Panc1 (cell line): ENCODE measurements around the gene SEC14L5. TPM values are rescaled to one million over a fixed set of nuclear protein-coding genes. Genes with fewer than 3 reads are reported as not detected.

Source experiments
- ATAC-seq: fragments of 200-7000 bp; cut with Tn5 transposase; 2 replicates; pipeline ENCODE4 v1.9.1; 2020; ENCODE audit warnings: mild to moderate bottlenecking, moderate library complexity
- BruUV-seq: library from RNA; stranded (reverse); fragments of 400-500 nt; replicated peaks from 2 replicates; lab custom pipeline; 2021; lab: Mats Ljungman, UMichigan
- CTCF ChIA-PET: fragments of 300-600 bp; sonication (Branson Sonifier 250); formaldehyde crosslinking; loops from one replicate; lab custom pipeline; 2022; ENCODE audit warnings: antibody characterized with exemption; lab: Charles Lee
- POLR2A ChIA-PET: fragments of 300-600 bp; sonication (Branson Sonifier 250); formaldehyde crosslinking; loops from one replicate; lab custom pipeline; 2022; ENCODE audit warnings: antibody characterized with exemption; lab: Charles Lee
- DNase-seq: peaks from one replicate; pipeline ENCODE4 v3.0.0-alpha.2; 2010; ENCODE audit warnings: low read depth, low spot score
- H3K27ac ChIP-seq: 2 replicates; pipeline ENCODE4 v1.5.1; 2011; ENCODE audit warnings: mild to moderate bottlenecking, low read length, inconsistent platforms
- H3K27me3 ChIP-seq: fragments of 200-500 bp; sonication (Bioruptor generic); 2 replicates; pipeline ENCODE4 v1.6.0; 2014; ENCODE audit warnings: low read length, inconsistent platforms; ENCODE audit not compliant: control insufficient read depth, insufficient read depth
- H3K36me3 ChIP-seq: fragments of 200-500 bp; sonication (Bioruptor generic); 2 replicates; pipeline ENCODE4 v1.5.1; 2014; ENCODE audit warnings: inconsistent platforms, mild to moderate bottlenecking, low read length, moderate library complexity; ENCODE audit not compliant: control insufficient read depth, insufficient read depth
- H3K4me1 ChIP-seq: 2 replicates; pipeline ENCODE4 v1.5.1; 2011; ENCODE audit warnings: inconsistent platforms, mild to moderate bottlenecking, low read length, moderate library complexity; ENCODE audit not compliant: control insufficient read depth, insufficient read depth
- H3K4me3 ChIP-seq, 2 experiments: 2 replicates each; pipeline ENCODE4 v1.5.1; 2011 to 2012; ENCODE audit warnings: low read depth in 2 of 2, low read length in 2 of 2, mild to moderate bottlenecking in 2 of 2, inconsistent platforms in 1 of 2, moderate library complexity in 1 of 2
- H3K9me3 ChIP-seq: fragments of 200-500 bp; sonication (Bioruptor generic); 2 replicates; pipeline ENCODE4 v1.5.1; 2014; ENCODE audit warnings: low read depth, mild to moderate bottlenecking, inconsistent platforms, low read length, moderate library complexity; ENCODE audit not compliant: control insufficient read depth, insufficient read depth
- CTCF ChIP-seq: fragments of 450-650 bp; IDR thresholded peaks from 2 replicates; pipeline ENCODE4 v1.5.1; 2017; ENCODE audit warnings: mild to moderate bottlenecking
- POLR2AphosphoS5 ChIP-seq: IDR thresholded peaks from 2 replicates; pipeline ENCODE4 v1.6.1; 2012; ENCODE audit warnings: mild to moderate bottlenecking, low read depth, low read length, moderate library complexity
- REST ChIP-seq, 2 experiments: IDR thresholded peaks; 2 replicates each; pipeline ENCODE4 v1.6.1; 2011 to 2012; ENCODE audit warnings: low read depth in 2 of 2, control low read depth in 1 of 2, low read length in 1 of 2, mild to moderate bottlenecking in 1 of 2, moderate library complexity in 1 of 2; ENCODE audit not compliant: insufficient read depth in 1 of 2
- SIN3A ChIP-seq: IDR thresholded peaks from 2 replicates; pipeline ENCODE4 v1.6.1; 2012; ENCODE audit warnings: low read depth, mild to moderate bottlenecking, low read length, moderate library complexity, borderline replicate concordance; ENCODE audit not compliant: insufficient read depth
- TCF7L2 ChIP-seq: IDR thresholded peaks from 2 replicates; pipeline ENCODE4 v1.6.1; 2011; ENCODE audit warnings: mild to moderate bottlenecking, low read depth, low read length, inconsistent platforms
- in situ Hi-C: cut with HindIII; loops from 2 replicates; pipeline ENCODE4 v1.10.0; 2016; ENCODE audit warnings: low sequenced_read_pairs, low pct_unique_long_range_greater_than_20kb
- intact Hi-C: fragments of 100-400 bp; cut with micrococcal nuclease; formaldehyde crosslinking; loops from one replicate; pipeline ENCODE4 v1.10.0; 2022; ENCODE audit not compliant: unreplicated experiment
- total RNA-seq: library from RNA; stranded (reverse); gene quantifications from one replicate; pipeline ENCODE4 v1.2.1, GENCODE V29; 2021; ENCODE audit not compliant: unreplicated experiment

The SEC14L5 gene
- total RNA-seq, 1 experiment from 2014 or later = 0.26 TPM

- H3K9me3 ChIP-seq = no peaks in the 10 kb centered on the region
- in situ Hi-C loops = no loop called here
- ATAC-seq = no peak
- intact Hi-C loops = no loop called here
- no peaks in the 10 kb centered on the region for H3K27me3 ChIP-seq
- no TSS peak for BruUV-seq
- TF ChIP-seq CTCF = no peak
- TF ChIP-seq POLR2AphosphoS5 = no peak
- TF ChIP-seq SIN3A = no peak
- no peak for TF ChIP-seq REST (IDR thresholded peaks at IDR 0.05; ENCODE audit: insufficient read depth in 1 of 2, low read depth in 2 of 2, low read length in 1 of 2)
- no peak for TF ChIP-seq TCF7L2
- no peak overlapping the region for H3K27ac ChIP-seq
- CTCF ChIA-PET = no interaction called here
- POLR2A ChIA-PET = no interaction called here
- no peaks in the 10 kb centered on the region for H3K36me3 ChIP-seq
- no peak overlapping the region for H3K4me3 ChIP-seq
- H3K4me1 ChIP-seq = no peaks in the 10 kb centered on the region
- DNase-seq = no peak
These were observed 59.0 kb downstream of the SEC14L5 start for GRCh38 chr16:5016967-5017677.

GRCh38 chr16:5017678-5017969 lies 59.5 kb downstream of the SEC14L5 start:
- ATAC-seq = no peak
- in situ Hi-C loops = no loop called here
- H3K36me3 ChIP-seq = no peaks in the 10 kb centered on the region
- no peaks in the 10 kb centered on the region for H3K4me1 ChIP-seq
- no TSS peak for BruUV-seq
- ChIA-PET CTCF (no interaction called here), POLR2A (no interaction called here)
- no peak for DNase-seq
- TF ChIP-seq TCF7L2 (no peak), CTCF (no peak), SIN3A (no peak), POLR2AphosphoS5 (no peak), REST (IDR thresholded peaks at IDR 0.05; ENCODE audit: insufficient read depth in 1 of 2, low read depth in 2 of 2, low read length in 1 of 2) (no peak)
- H3K9me3 ChIP-seq = no peaks in the 10 kb centered on the region
- no peaks in the 10 kb centered on the region for H3K27me3 ChIP-seq
- intact Hi-C loops = no loop called here
- H3K27ac ChIP-seq = no peak overlapping the region
- H3K4me3 ChIP-seq = no peak overlapping the region
